ENCODE results near the gene CCDC137.

Gene CCDC137

GRCh38 chr17:81647640-81648012 lies 18.9 kb upstream of the CCDC137 start:
- Mint-ChIP-seq H3K4me3 (no peak overlapping the region), H3K27ac (no peak overlapping the region), H3K27me3 (ENCODE audit: low read depth) (peaks cover 6% of the 10 kb centered on the region), H3K4me1 (peaks cover 5% of the 10 kb centered on the region), H3K9me3 (no peaks in the 10 kb centered on the region), H3K36me3 (ENCODE audit: low read depth) (no peaks in the 10 kb centered on the region)
- TF ChIP-seq, protein P1, sequence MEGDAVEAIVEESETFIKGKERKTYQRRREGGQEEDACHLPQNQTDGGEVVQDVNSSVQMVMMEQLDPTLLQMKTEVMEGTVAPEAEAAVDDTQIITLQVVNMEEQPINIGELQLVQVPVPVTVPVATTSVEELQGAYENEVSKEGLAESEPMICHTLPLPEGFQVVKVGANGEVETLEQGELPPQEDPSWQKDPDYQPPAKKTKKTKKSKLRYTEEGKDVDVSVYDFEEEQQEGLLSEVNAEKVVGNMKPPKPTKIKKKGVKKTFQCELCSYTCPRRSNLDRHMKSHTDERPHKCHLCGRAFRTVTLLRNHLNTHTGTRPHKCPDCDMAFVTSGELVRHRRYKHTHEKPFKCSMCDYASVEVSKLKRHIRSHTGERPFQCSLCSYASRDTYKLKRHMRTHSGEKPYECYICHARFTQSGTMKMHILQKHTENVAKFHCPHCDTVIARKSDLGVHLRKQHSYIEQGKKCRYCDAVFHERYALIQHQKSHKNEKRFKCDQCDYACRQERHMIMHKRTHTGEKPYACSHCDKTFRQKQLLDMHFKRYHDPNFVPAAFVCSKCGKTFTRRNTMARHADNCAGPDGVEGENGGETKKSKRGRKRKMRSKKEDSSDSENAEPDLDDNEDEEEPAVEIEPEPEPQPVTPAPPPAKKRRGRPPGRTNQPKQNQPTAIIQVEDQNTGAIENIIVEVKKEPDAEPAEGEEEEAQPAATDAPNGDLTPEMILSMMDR (IDR thresholded peaks at IDR 0.05; ENCODE audit: unreplicated experiment in 3 of 3): no peak

DNA sequence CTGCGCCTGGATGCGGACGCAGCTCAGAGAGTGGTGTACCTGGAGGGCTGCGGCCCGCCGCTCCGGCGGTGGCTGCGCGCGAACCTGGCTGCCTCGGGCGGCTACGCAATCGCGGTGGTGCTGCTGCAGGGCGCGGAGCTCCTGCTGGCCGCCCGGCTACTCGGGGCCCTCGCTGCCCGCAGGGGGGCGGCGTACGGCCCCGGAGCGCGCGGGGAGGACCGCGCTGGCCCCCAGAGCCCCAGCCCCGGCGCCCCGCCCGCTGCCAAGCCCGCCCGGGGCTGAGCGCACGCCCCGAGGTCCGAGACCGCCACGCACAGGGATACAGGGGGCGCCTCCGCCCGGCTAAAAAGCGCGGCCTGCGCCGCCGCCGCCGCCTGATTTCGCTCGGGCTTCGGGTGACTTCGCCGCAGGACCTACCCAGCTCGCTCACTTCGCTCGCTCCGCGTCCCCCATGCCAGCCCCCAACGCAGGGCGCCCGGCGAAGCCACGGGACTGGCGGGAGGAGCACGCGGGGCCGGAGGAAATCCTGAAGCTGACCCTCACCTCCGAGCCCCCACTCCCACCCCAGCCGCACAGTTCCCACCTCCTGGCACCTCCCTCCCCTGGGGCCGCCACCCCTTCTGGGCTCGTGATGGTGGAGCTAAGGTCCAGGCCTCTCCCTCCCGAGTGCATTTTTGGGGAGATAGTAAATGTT lies 18.4 kb upstream of the CCDC137 start:
- no peaks in the 10 kb centered on the region for H3K36me3 Mint-ChIP-seq (ENCODE audit: low read depth)
- TF ChIP-seq, protein P1 (IDR thresholded peaks at IDR 0.05; ENCODE audit: unreplicated experiment in 3 of 3): no peak
- H3K4me1 Mint-ChIP-seq: peaks cover 5% of the 10 kb centered on the region
- no peaks in the 10 kb centered on the region for H3K9me3 Mint-ChIP-seq
- no peak overlapping the region for H3K4me3 Mint-ChIP-seq
- H3K27me3 Mint-ChIP-seq (ENCODE audit: low read depth): peaks cover 6% of the 10 kb centered on the region
- no peak overlapping the region for H3K27ac Mint-ChIP-seq

- Mint-ChIP-seq H3K27ac (no peak overlapping the region), H3K9me3 (no peaks in the 10 kb centered on the region), H3K4me3 (no peak overlapping the region), H3K36me3 (ENCODE audit: low read depth) (no peaks in the 10 kb centered on the region), H3K27me3 (ENCODE audit: low read depth) (peaks cover 6% of the 10 kb centered on the region), H3K4me1 (peaks cover 5% of the 10 kb centered on the region)
- TF ChIP-seq, protein P1 (IDR thresholded peaks at IDR 0.05; ENCODE audit: unreplicated experiment in 3 of 3): no peak
Observed at GRCh38 chr17:81648707-81649085, 17.8 kb upstream of the CCDC137 start.

DNA sequence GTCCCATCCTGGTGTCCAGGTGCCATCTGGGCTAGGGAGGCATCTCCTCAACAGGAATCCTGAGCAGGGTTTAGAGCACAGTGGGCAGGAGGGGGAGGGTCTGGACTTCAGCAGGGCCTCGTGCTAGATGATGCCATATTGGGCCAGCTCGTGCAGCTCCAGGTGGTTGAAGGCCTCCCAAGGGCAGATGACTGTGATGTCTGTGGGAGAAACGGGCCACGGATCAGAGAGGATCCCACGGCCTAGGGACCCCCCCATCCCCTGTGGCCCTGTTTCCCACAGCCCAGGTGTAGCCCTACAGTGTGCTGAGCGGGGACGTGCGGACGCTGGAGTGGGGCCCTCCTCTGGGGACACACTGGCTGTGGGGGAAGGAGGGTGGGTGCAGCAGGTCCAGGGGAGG lies 15.6 kb upstream of the CCDC137 start:
- H3K9me3 Mint-ChIP-seq: no peaks in the 10 kb centered on the region
- TF ChIP-seq, protein P1 (IDR thresholded peaks at IDR 0.05; ENCODE audit: unreplicated experiment in 3 of 3): no peak
- H3K36me3 Mint-ChIP-seq (ENCODE audit: low read depth): no peaks in the 10 kb centered on the region
- peaks cover 5% of the 10 kb centered on the region for H3K4me1 Mint-ChIP-seq
- H3K4me3 Mint-ChIP-seq: no peak overlapping the region
- no peak overlapping the region for H3K27ac Mint-ChIP-seq
- peaks cover 6% of the 10 kb centered on the region for H3K27me3 Mint-ChIP-seq (ENCODE audit: low read depth)

GRCh38 chr17:81651692-81652091 lies 14.8 kb upstream of the CCDC137 start:
- peaks cover 6% of the 10 kb centered on the region for H3K27me3 Mint-ChIP-seq (ENCODE audit: low read depth)
- H3K4me3 Mint-ChIP-seq: peak overlapping the region in 2 of 3 experiments; percentile 35 to 48
- H3K36me3 Mint-ChIP-seq (ENCODE audit: low read depth): no peaks in the 10 kb centered on the region
- H3K27ac Mint-ChIP-seq: peak overlapping the region; percentile 9 to 52 (median 49)
- peaks cover 5% of the 10 kb centered on the region for H3K4me1 Mint-ChIP-seq
- H3K9me3 Mint-ChIP-seq: no peaks in the 10 kb centered on the region
- TF ChIP-seq, protein P1 (IDR thresholded peaks at IDR 0.05; ENCODE audit: unreplicated experiment in 3 of 3): no peak

Data from nephron (organoid).